ENCODE data around the gene NCKAP5.

GRCh38 chr2:133480707-133481429, 87.4 kb downstream of the NCKAP5 start:
- TF ChIP-seq POLR2A (IDR thresholded peaks at IDR 0.05; ENCODE audit: extremely low read depth, insufficient read length) (no peak), CTCF (IDR thresholded peaks at IDR 0.05; ENCODE audit: low read depth, low read length) (no peak)
- TF ChIP-seq, protein P1, sequence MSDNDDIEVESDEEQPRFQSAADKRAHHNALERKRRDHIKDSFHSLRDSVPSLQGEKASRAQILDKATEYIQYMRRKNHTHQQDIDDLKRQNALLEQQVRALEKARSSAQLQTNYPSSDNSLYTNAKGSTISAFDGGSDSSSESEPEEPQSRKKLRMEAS (IDR thresholded peaks at IDR 0.05; ENCODE audit: low read depth, low read length): no peak

All from NB4 (cell line).